GM12873 (cell line): ENCODE measurements around the gene PEX10.

Source experiments
- TF ChIP-seq, protein P1 (sequence below): IDR thresholded peaks from 2 replicates; pipeline ENCODE4 v1.5.1; 2012; ENCODE audit warnings: low read depth, mild to moderate bottlenecking, moderate library complexity, low read length, control low read depth; ENCODE audit not compliant: insufficient read depth; ENCODE audit errors: missing control alignments

Gene PEX10

DNA sequence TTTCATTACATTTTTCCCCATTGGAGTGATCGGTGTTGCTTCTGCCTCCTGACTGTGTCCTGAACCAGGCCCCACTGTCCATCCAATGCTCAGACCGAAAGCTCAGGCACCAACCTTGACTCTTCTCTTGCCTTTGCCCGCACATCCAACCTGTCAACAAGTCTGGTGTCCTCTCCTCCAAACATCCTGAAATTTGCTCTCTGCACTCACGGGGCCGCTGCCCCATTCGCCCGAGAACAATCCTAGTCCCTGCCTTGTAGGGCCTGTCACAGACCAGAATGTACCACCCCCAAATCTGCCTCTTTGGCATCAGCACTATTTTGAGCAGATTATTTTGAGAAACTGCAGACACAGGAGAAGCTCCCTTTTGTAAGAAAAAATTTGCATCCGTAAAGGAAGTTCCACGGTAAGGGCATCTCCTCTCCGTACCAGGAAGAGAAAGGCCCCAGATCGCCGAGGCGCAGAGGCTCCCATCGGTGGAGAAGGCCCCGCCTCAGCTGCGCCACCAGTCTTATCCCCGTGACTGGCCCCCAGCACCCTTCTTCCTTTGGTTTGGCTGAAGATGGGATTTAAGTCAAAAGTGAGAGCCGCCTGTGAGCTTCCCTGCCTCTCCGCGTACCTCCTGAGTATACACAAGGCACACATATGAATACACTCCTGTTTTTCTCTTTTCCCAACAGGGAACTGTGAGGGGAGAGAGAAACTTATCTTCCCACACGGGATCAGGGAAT, 28.1 kb downstream of the PEX10 start:
- TF ChIP-seq, protein P1, sequence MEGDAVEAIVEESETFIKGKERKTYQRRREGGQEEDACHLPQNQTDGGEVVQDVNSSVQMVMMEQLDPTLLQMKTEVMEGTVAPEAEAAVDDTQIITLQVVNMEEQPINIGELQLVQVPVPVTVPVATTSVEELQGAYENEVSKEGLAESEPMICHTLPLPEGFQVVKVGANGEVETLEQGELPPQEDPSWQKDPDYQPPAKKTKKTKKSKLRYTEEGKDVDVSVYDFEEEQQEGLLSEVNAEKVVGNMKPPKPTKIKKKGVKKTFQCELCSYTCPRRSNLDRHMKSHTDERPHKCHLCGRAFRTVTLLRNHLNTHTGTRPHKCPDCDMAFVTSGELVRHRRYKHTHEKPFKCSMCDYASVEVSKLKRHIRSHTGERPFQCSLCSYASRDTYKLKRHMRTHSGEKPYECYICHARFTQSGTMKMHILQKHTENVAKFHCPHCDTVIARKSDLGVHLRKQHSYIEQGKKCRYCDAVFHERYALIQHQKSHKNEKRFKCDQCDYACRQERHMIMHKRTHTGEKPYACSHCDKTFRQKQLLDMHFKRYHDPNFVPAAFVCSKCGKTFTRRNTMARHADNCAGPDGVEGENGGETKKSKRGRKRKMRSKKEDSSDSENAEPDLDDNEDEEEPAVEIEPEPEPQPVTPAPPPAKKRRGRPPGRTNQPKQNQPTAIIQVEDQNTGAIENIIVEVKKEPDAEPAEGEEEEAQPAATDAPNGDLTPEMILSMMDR, result no peak

DNA sequence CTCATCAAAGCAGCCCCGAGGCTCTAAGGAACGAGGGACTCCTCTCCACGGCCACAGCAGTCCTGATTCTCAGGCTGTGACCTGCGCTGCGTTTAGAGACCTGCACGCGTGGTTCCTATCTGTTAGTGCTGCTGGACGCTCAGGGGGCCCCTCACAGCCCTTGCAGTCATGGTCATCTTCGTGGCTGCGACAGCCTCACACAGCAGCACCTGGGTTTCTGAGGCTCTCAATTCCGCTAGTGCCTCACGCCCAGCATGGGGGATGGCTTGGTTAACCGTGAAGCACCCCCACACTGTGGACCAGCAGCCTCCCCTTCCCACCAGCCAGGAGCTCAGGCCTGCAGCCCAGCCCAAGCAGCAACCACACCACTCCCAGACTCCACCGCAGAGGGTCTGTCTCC, 28.8 kb downstream of the PEX10 start:
- TF ChIP-seq, protein P1, result no peak

DNA sequence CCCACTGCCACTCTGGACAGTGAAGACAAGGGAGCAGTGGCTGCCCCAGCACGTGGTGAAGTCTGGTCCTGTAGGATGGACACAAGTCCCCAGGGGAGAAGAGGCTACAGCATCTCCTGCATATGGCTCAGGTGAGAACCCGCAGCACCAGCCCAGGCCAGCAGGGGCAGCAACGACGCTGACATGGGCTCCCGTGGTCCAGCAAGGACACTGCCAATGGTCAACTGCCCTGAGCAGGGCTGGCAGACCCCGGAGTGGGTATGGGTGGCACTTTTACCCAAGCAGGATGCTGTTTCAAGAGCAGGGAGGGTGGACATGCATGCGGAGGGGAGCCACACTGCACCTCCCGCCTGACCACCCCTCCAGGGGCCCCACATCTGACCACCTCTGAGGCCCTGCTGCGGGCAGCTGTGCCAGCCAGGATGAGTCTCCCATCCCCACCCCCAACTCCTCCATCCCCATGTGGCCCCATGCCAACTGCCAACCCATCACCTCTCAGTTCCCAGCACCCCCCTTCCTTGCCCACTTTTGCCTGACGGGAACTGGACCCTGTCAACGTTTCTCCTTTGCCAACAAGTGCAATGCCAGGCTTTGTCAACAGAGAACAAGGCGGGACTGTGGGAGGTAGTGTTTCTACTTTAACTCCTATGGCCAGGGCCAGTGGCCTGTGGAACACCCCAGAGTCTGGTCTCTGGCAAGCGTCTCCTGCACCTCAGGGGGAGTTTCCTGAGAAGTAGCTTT, 29.6 kb downstream of the PEX10 start:
- TF ChIP-seq, protein P1, result peak; percentile 80

DNA sequence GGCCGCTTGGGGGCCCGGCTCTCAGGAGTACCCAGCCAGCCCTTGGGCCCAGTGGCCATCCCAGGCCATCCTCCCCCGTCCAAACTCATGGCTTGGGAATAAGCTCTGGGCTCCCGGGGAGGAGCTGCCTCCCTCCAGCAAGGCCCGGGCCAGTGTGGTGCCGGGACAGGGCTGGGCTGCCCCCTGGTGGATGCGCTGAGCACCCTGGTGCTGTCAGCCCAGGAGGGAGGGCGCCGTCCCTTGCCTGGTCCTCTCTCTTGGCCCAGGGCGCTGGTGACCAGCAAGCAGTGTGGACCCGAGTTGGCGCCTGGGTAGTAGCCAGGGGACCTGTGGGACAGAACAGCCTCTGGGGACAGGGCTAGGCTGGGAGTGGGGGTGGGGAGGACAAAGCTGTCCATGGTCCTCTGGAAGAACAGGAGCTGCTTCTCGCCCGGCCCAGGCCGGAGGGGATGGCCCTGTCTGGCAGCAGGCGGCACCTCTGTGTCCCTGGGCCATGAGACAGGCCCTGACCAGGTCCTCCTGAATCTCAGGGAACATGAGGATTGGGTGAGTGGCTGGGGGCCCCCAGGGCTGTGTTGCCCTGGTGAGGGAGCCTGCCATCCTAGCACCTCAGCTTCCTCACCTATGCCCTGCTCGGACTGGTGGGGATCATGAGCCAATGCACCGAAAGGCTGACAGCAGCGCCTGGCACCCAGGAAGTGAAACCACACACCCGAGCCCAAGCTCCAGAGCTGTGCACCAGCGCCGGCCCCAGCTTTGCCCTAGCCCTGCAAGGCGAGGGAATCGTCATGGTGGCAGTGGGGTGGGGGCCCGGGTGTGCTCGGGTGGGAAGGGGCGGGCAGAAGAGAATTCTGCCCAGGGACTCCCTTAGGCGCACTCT, 30.4 kb downstream of the PEX10 start:
- TF ChIP-seq, protein P1, result peak; percentile 93

DNA sequence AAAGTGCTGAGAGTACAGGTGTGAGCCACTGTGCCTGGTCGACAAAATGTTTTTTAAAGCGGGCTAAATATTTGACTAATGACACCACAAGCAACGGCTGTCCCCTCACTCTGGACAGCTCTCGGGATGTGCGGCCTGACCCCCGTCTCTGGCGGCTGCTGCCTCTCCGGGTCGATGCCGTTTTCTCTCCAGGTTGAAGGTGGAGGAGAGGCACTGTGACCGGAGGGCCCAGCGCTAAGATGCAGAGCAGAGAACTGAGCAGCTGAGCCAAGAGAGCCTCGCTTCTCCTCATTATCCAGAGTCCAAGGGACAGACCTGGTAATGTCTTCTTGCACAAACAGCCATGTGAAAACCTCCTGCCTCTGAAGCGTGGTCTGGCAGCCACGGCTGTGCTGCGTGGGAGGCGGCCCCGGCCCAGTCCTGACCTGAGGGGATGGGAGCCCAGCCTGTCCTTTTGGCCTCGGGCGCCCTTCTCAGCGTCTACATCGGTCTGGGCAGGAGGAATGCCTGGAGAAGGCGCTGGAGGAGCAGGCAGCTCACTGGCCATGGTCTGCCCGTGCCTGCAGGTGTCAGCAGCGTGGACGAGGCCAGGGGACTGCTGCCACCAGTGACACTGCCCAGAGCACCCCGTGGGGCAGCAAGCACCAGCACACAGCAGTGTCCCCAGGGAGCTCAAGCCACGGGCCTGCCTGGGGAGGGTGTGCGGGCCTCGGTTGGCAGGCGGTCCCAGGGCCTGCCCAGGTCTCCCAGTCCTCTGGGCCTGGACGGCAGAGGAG, 31.4 kb downstream of the PEX10 start:
- TF ChIP-seq, protein P1, result no peak

DNA sequence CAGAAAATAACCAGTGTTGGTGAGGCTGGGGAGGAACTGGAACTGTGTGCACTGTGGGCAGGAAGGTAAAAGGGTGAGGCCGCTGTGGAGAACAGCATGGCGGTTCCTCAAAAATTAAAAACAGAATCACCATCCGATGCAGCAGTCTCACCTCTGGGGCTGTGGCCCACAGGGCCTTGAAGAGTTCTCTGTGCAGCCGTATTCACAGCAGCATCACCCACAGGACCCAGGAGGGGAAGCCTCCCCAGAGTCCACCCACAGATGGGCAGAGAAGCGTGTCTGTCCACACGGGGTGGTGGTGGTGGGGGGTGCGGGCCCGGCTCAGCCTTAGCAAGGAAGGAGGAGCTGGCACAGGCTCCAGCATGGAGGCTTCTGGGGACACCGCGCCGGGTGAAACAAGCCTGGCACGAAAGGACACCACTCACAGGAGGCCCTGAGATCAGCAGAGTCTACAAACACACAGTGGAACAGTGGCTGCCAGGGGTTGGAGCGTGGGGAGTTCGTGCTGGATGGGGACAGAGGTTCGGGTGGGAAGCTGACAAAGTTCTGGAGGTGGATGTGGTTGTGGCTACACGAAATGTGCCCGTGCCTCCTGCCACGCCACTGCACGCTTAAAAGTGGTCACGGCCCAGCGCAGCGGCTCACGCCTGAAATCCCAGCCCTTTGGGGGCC, 32.5 kb downstream of the PEX10 start:
- TF ChIP-seq, protein P1, result no peak
